Neural cell (in vitro differentiated cells): ENCODE data around the gene MED1. TPM values are rescaled to one million over a fixed set of nuclear protein-coding genes. Genes with fewer than 3 reads are reported as not detected.

Experiments used
- H2AFZ ChIP-seq: fragments of 200-600, 300-800 bp; sonication (generic), shearing (Covaris generic); 2 replicates; pipeline ENCODE4 v1.6.0; 2014; ENCODE audit warnings: low read depth, mild to moderate bottlenecking, antibody characterized with exemption, low read length, moderate library complexity
- H3F3A ChIP-seq: fragments of 200-600 bp; shearing (Covaris generic); 2 replicates; pipeline ENCODE4 v1.6.1; 2016; ENCODE audit warnings: mild to moderate bottlenecking, moderate library complexity, mixed read lengths, antibody characterized with exemption, low read length; ENCODE audit not compliant: insufficient read depth, poor library complexity, severe bottlenecking
- H3K27ac ChIP-seq: fragments of 200-600, 300-800 bp; sonication (generic), shearing (Covaris generic); 2 replicates; pipeline ENCODE4 v1.5.1; 2014; ENCODE audit warnings: mild to moderate bottlenecking, low read length, moderate library complexity
- H3K27me3 ChIP-seq: fragments of 300-800, 200-600 bp; sonication (generic), shearing (Covaris generic); 2 replicates; pipeline ENCODE4 v1.6.0; 2014; ENCODE audit warnings: mild to moderate bottlenecking, low read depth, low read length, moderate library complexity; ENCODE audit not compliant: insufficient read depth
- H3K36me3 ChIP-seq: fragments of 300-800, 200-600 bp; sonication (generic), shearing (Covaris generic); 2 replicates; pipeline ENCODE4 v1.5.1; 2014; ENCODE audit warnings: mild to moderate bottlenecking, antibody characterized with exemption, low read length, moderate library complexity; ENCODE audit not compliant: insufficient read depth
- H3K4me2 ChIP-seq: fragments of 300-800, 200-600 bp; sonication (generic), shearing (Covaris generic); 2 replicates; pipeline ENCODE4 v1.6.0; 2014; ENCODE audit warnings: mild to moderate bottlenecking, low read length
- H3K4me3 ChIP-seq: fragments of 300-800, 200-600 bp; sonication (generic), shearing (Covaris generic); 2 replicates; pipeline ENCODE4 v1.5.1; 2014; ENCODE audit warnings: mild to moderate bottlenecking, low read length, moderate library complexity
- H3K79me2 ChIP-seq: fragments of 200-600 bp; shearing (Covaris generic); replicated peaks from 2 replicates; pipeline ENCODE4 v1.6.0; 2014; ENCODE audit warnings: mild to moderate bottlenecking, low read length, moderate library complexity; ENCODE audit not compliant: insufficient read depth
- H3K9ac ChIP-seq: fragments of 300-800, 200-600 bp; sonication (generic), shearing (Covaris generic); 2 replicates; pipeline ENCODE4 v1.6.1; 2016; ENCODE audit warnings: mild to moderate bottlenecking, low read length, mixed read lengths
- H3K9me2 ChIP-seq: fragments of 200-600 bp; shearing (Covaris generic); 2 replicates; pipeline ENCODE4 v1.6.1; 2016; ENCODE audit warnings: mild to moderate bottlenecking, low read length, mixed read lengths; ENCODE audit not compliant: insufficient read depth
- H3K9me3 ChIP-seq: fragments of 200-600, 300-800 bp; sonication (generic), shearing (Covaris generic); 2 replicates; pipeline ENCODE4 v1.6.1; 2016; ENCODE audit warnings: mild to moderate bottlenecking, mixed run types, low read length, moderate library complexity, mixed read lengths
- H4K20me1 ChIP-seq: fragments of 200-600 bp; shearing (Covaris generic); 2 replicates; pipeline ENCODE4 v1.6.1; 2016; ENCODE audit warnings: mild to moderate bottlenecking, mixed run types; ENCODE audit not compliant: insufficient read depth
- CTCF ChIP-seq: fragments of 450-650 bp; IDR thresholded peaks from 2 replicates; pipeline ENCODE4 v1.5.1; 2014; ENCODE audit warnings: antibody characterized with exemption, mild to moderate bottlenecking, moderate library complexity; ENCODE audit not compliant: poor library complexity, severe bottlenecking
- EP300 ChIP-seq: fragments of 450-650 bp; conservative IDR thresholded peaks from 2 replicates; pipeline ENCODE4 v1.6.1; 2014; ENCODE audit warnings: antibody characterized with exemption, mild to moderate bottlenecking, moderate library complexity; ENCODE audit not compliant: poor library complexity, severe bottlenecking
- EZH2 ChIP-seq: fragments of 200-600, 300-800 bp; shearing (Covaris generic), sonication (generic); IDR thresholded peaks from 2 replicates; pipeline ENCODE4 v1.6.1; 2014; ENCODE audit warnings: antibody characterized with exemption, low read length, borderline replicate concordance, mild to moderate bottlenecking; ENCODE audit not compliant: insufficient read depth, poor library complexity, severe bottlenecking
- MXI1 ChIP-seq: fragments of 450-650 bp; conservative IDR thresholded peaks from 2 replicates; pipeline ENCODE4 v1.6.1; 2014; ENCODE audit warnings: antibody characterized with exemption, mild to moderate bottlenecking; ENCODE audit not compliant: poor library complexity, severe bottlenecking
- POLR2AphosphoS5 ChIP-seq: IDR thresholded peaks from 2 replicates; pipeline ENCODE4 v1.6.1; 2012
- RAD21 ChIP-seq: fragments of 450-650 bp; conservative IDR thresholded peaks from 2 replicates; pipeline ENCODE4 v1.6.1; 2014; ENCODE audit warnings: antibody characterized with exemption, mild to moderate bottlenecking, moderate library complexity
- REST ChIP-seq: IDR thresholded peaks from 2 replicates; pipeline ENCODE4 v1.6.1; 2012; ENCODE audit warnings: borderline replicate concordance
- SMC3 ChIP-seq: fragments of 450-650 bp; conservative IDR thresholded peaks from 2 replicates; pipeline ENCODE4 v1.6.1; 2014; ENCODE audit warnings: antibody characterized with exemption, mild to moderate bottlenecking, moderate library complexity; ENCODE audit not compliant: poor library complexity
- TAF1 ChIP-seq: IDR thresholded peaks from 2 replicates; pipeline ENCODE4 v1.6.1; 2012; ENCODE audit warnings: low read depth
- polyA plus RNA-seq: library from polyadenylated mRNA; depleted of rRNA; stranded (reverse); fragments of >200 nt; gene quantifications from 2 replicates; pipeline ENCODE4 v1.2.3, GENCODE V29; 2014

Gene MED1
- polyA plus RNA-seq, 1 donor from 2014 or later, result 18.7 TPM

GRCh38 chr17:39357986-39358385 lies 93.1 kb downstream of the MED1 start:
- no peak overlapping the region for H3K9ac ChIP-seq
- H3F3A ChIP-seq, result no peaks in the 10 kb centered on the region
- H3K4me3 ChIP-seq, result no peak overlapping the region
- no peaks in the 10 kb centered on the region for H4K20me1 ChIP-seq
- TF ChIP-seq CTCF, result no peak
- TF ChIP-seq EP300, result no peak
- no peak for TF ChIP-seq MXI1
- no peak for TF ChIP-seq TAF1
- no peak for TF ChIP-seq RAD21
- TF ChIP-seq REST, result no peak
- no peak for TF ChIP-seq POLR2AphosphoS5
- no peak for TF ChIP-seq EZH2
- TF ChIP-seq SMC3, result no peak
- H3K27ac ChIP-seq, result no peak overlapping the region
- H3K27me3 ChIP-seq, result no peaks in the 10 kb centered on the region
- no peaks in the 10 kb centered on the region for H3K9me2 ChIP-seq
- no peaks in the 10 kb centered on the region for H3K36me3 ChIP-seq
- H3K9me3 ChIP-seq, result no peaks in the 10 kb centered on the region
- H3K79me2 ChIP-seq, result peaks cover 15% of the 10 kb centered on the region
- no peak overlapping the region for H2AFZ ChIP-seq
- H3K4me2 ChIP-seq, result no peak overlapping the region

- H4K20me1 ChIP-seq, result no peaks in the 10 kb centered on the region
- no peak overlapping the region for H3K4me2 ChIP-seq
- no peaks in the 10 kb centered on the region for H3K9me3 ChIP-seq
- no peak overlapping the region for H3K27ac ChIP-seq
- no peaks in the 10 kb centered on the region for H3K9me2 ChIP-seq
- no peaks in the 10 kb centered on the region for H3F3A ChIP-seq
- H3K79me2 ChIP-seq, result peaks cover 12% of the 10 kb centered on the region
- H3K36me3 ChIP-seq, result no peaks in the 10 kb centered on the region
- TF ChIP-seq EP300, result no peak
- TF ChIP-seq MXI1, result no peak
- TF ChIP-seq CTCF, result no peak
- TF ChIP-seq EZH2, result no peak
- no peak for TF ChIP-seq RAD21
- no peak for TF ChIP-seq SMC3
- TF ChIP-seq POLR2AphosphoS5, result no peak
- TF ChIP-seq TAF1, result no peak
- no peak for TF ChIP-seq REST
- no peaks in the 10 kb centered on the region for H3K27me3 ChIP-seq
- no peak overlapping the region for H3K9ac ChIP-seq
- no peak overlapping the region for H3K4me3 ChIP-seq
- H2AFZ ChIP-seq, result no peak overlapping the region
Measured at GRCh38 chr17:39357488-39357887, 93.6 kb downstream of the MED1 start.
